ENCODE data around the gene DUSP16. TPM values are rescaled to one million over a fixed set of nuclear protein-coding genes. Genes with fewer than 3 reads are reported as not detected.
"Not testable (repeated sequence)": the region's sequence is repeated elsewhere in the genome, so short reads cannot be mapped to it uniquely, and the experiment has no call there.

DUSP16 gene
- total and polyA plus RNA-seq, 2 donors, result 11.1 to 31.8 TPM

DNA sequence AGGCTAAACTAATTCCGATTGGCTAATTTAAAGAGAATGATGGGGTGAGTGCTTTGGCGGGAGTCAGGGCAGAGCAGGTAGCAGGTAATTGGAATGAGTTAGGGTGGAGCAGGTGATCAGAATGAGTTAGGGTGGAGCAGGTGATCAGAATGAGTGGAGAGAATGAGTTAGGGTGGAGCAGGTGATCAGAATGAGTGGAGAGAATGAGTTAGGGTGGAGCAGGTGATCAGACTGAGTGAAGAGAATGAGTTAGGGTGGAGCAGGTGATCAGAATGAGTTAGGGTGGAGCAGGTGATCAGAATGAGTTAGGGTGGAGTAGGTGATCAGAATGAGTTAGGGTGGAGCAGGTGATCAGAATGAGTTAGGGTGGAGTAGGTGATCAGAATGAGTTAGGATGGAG lies 33.3 kb upstream of the DUSP16 start:
- not testable (repeated sequence) for H3K27ac ChIP-seq (ENCODE audit: low read depth); DNase-seq (ENCODE audit: extremely low spot score); H3K4me3 ChIP-seq (ENCODE audit: low read depth, low read length); H3K4me1 ChIP-seq (ENCODE audit: insufficient read depth); H3K36me3 ChIP-seq (ENCODE audit: insufficient read depth)
- WGBS, result 93% methylated on average over 2 of the region's 2 CpGs

DNA sequence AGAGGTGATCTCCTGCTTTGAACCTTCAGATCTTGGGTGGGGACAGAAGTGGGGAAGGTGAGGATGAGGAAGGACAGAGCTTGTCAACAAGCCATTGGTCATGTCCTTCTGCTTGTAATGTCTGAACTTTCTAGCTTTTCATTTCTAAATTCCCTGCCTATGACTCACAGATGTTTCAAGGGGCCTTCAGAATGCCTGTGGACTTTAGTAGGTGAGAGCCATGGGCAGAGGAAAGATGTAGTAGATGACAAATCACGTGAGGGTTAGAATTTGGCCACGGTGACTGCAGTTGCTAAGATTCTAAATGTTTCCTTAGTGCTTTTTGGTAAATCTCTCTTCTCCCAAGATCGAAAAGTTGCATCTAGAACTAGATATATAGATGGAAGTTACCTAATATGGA lies 30.3 kb upstream of the DUSP16 start:
- no peak for DNase-seq (ENCODE audit: extremely low spot score)
- WGBS, result 75% methylated on average over 3 of the region's 3 CpGs

DNA sequence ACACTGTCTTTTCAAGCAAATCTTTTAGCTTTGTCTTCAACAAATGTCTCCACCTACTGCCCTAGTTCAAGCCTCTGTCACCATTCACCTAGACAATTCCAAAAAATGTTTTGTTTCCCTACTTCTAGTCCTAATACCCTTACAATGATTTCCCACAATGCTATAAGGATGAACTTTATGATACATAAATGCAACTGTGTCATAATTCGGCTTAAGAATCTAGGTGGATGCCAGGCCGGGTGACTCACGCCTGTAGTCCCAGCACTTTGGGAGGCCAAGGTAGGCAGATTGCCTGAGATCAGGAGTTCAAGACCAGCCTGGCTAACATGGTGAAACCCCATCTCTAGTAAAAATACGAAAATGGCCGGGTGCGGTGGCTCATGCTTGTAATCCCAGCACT lies 28.3 kb upstream of the DUSP16 start:
- Histone ChIP-seq H3K27ac (ENCODE audit: low read depth) (no peak overlapping the region), H3K4me1 (ENCODE audit: insufficient read depth) (no peaks in the 10 kb centered on the region), H3K4me3 (ENCODE audit: low read depth, low read length) (no peak overlapping the region), H3K36me3 (ENCODE audit: insufficient read depth) (no peaks in the 10 kb centered on the region)
- no peak for DNase-seq (ENCODE audit: extremely low spot score)
- WGBS, result 92% methylated on average over 6 of the region's 6 CpGs

More for the DNA sequence above, 30.3 kb upstream of the DUSP16 start:
- Histone ChIP-seq H3K36me3 (ENCODE audit: insufficient read depth) (no peaks in the 10 kb centered on the region), H3K4me3 (ENCODE audit: low read depth, low read length) (no peak overlapping the region), H3K4me1 (ENCODE audit: insufficient read depth) (no peaks in the 10 kb centered on the region), H3K27ac (ENCODE audit: low read depth) (no peak overlapping the region)

DNA sequence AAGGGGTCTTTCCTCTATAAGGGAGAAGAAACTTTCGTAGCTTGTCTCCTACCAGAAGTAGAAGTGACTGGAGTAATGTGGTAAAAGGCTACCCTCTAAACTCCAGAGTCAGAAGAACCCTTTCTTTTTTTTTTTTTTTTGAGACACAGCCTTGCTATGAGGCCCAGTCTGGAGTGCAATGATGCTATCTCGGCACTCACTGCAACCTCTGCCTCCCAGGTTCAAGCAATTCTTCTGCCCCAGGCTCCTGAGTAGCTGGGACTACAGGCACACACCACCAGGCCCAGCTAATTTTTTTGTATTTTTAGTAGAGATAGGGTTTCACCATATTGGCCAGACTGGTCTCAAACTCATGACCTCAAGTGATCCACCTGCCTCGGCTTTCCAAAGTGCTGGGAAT lies 25.8 kb upstream of the DUSP16 start:
- H3K27ac ChIP-seq (ENCODE audit: low read depth); H3K4me1 ChIP-seq (ENCODE audit: insufficient read depth); H3K36me3 ChIP-seq (ENCODE audit: insufficient read depth); H3K4me3 ChIP-seq (ENCODE audit: low read depth, low read length); DNase-seq (ENCODE audit: extremely low spot score): not testable (repeated sequence)
- WGBS, result 91% methylated on average over 3 of the region's 3 CpGs

DNA sequence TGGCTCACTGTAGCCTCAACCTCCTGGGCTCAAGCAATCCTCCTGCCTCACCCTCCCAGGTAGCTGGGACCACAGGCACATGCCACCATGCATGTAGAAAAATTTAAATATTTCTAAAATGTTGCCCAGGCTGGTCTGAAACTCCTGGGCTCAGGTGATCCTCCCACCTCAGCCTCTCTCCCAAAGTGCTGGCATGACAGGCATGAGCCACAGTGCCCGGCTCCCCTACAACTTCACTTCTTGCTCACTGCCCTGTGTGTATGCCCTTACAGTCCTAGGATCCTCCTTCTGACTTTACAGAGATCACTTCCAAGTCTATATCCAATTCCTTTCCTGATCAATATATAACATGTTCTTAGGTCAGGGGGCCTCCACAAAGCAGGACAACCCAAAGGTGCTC lies 25.2 kb upstream of the DUSP16 start:
- 98% methylated on average over 1 of the region's 1 CpG for WGBS
- H3K27ac ChIP-seq (ENCODE audit: low read depth), result no peak overlapping the region

DNA sequence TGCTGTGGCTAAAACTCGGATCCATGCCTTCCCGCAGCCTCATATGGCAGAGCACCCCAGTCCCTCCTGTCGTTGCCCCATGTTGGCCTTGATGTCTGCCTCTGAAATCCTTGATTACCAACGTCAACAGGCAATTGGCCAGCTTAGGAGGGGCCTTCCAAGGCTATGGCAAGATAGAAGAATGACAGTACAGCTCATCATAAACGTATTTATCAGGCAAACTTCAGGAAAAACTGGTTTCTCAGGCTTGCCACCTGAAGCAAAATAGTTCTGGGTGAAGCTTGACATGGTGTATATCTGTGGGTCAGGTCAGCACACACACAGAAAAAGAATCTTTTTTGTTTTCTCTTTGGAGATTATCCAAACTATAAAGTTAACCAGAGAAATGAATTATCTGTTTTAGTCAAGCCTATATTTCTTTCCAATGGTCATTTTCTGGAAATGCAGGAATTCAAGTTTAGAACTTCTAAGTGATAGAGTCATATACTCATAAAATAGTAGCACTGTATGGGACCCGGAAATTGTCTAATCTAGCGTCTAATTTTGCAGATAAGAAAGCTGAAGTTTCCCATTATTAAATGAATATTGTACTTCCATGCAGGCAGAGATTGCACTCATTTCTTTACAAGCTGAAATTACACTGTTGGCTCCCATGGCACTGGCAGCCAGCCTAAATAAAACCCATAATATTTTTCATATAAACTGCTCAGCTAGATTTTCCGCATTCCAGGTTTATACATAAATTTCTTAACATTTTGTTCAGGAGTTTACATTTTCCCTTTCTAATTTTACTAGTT lies 24.4 kb upstream of the DUSP16 start:
- no peak for DNase-seq (ENCODE audit: extremely low spot score)
- 56% methylated on average over 8 of the region's 8 CpGs for WGBS
- H3K4me1 ChIP-seq (ENCODE audit: insufficient read depth), result peaks cover 1% of the 10 kb centered on the region

More for the DNA sequence above, 25.2 kb upstream of the DUSP16 start:
- H3K4me3 ChIP-seq (ENCODE audit: low read depth, low read length), result no peak overlapping the region
- DNase-seq (ENCODE audit: extremely low spot score), result no peak
- no peaks in the 10 kb centered on the region for H3K36me3 ChIP-seq (ENCODE audit: insufficient read depth)
- H3K4me1 ChIP-seq (ENCODE audit: insufficient read depth), result peaks cover 1% of the 10 kb centered on the region

DNA sequence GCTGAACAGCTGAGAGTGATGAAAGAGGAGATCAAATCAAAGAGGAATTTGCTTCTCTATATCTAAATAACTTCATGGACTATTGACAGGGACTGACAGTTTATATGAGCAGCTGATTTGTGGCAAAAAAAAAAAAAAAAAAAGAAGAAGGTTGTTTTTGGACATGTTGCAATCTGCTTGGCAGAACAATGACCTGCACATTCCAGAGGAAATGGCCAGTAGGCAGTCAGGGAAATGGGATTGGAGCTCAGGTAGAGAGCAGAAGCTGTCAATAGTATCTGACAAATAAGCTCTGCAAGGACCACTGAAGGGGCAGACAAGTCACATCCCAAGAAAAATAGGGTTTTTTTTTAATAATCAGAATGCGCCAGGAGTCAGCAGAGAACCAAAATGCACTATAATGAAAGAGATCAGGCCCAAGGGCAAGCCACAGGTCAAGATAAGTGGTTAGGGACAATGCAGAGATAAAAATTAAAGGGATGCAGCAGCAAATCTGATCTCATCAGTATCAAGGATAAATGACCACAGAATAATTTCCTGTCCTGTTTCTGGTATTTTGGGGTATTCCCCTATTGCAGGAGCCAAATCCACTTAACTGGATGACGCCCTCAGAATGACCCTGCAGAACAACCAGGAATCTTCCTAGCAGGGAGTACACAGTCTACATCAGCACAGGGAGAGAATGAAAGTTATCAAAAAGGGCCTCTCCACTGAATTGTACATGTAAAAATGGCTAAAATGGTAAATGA lies 22.6 kb upstream of the DUSP16 start:
- H3K36me3 ChIP-seq (ENCODE audit: insufficient read depth), result no peaks in the 10 kb centered on the region
- DNase-seq (ENCODE audit: extremely low spot score), result no peak
- peaks cover 1% of the 10 kb centered on the region for H3K4me1 ChIP-seq (ENCODE audit: insufficient read depth)
- H3K4me3 ChIP-seq (ENCODE audit: low read depth, low read length), result no peak overlapping the region
- no peak overlapping the region for H3K27ac ChIP-seq (ENCODE audit: low read depth)
- 90% methylated on average over 2 of the region's 2 CpGs for WGBS

More for the DNA sequence above, 24.4 kb upstream of the DUSP16 start:
- peak overlapping the region; percentile 14 for H3K27ac ChIP-seq (ENCODE audit: low read depth)
- H3K36me3 ChIP-seq (ENCODE audit: insufficient read depth), result no peaks in the 10 kb centered on the region
- no peak overlapping the region for H3K4me3 ChIP-seq (ENCODE audit: low read depth, low read length)

DNA sequence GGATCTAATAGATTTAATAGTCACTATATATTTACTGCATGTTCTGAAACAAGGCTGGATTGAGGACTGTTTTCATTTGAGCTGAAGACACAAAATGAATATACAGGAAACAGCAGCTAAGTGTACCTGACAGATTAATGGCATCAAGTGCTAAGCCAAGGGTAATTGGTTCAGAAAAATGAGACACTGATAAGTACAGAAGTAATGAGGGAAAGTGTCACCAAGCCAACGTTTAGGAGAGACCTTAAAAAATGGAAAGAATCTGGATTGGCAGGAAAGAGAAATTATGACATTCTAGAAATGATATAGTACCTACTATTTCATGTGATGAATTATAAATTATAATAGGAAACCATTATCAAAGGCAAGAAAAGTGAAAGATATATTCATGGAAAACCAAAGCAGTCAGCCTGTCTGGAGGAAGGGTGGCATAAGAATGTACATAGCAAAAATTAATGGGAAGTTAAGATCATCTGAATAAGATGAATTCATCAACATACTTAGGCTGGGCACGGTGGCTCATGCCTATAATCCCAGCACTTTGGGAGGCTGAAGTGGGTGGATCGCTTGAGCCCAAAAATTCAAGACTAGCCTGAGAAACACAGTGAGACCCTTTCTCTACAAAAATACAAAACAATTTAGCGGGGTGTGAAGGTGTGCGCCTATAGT lies 21.0 kb upstream of the DUSP16 start:
- Histone ChIP-seq H3K4me1 (ENCODE audit: insufficient read depth) (peaks cover 1% of the 10 kb centered on the region), H3K4me3 (ENCODE audit: low read depth, low read length) (no peak overlapping the region), H3K36me3 (ENCODE audit: insufficient read depth) (no peaks in the 10 kb centered on the region), H3K27ac (ENCODE audit: low read depth) (no peak overlapping the region)
- no peak for DNase-seq (ENCODE audit: extremely low spot score)
- WGBS, result 76% methylated on average over 5 of the region's 5 CpGs

DNA sequence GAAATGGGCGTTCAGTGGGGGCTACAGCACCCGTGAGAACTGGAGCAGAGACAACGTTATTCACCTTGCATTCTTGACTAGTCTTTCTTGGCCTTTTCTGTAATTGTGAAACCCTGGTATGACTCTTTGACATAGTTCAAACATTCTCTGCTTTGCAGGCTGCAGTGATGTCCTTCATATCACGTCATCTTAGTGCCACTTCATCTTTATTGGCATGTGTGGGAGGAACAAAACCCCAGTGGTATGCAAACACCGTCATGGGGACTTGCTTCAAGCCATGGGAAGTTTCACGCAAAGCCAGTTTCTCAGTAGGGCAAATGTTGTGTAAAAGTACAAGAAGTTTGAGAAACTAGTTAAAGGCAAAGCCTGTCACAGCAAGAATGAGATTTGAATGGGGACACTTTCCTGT lies 20.2 kb upstream of the DUSP16 start:
- peak; percentile 76 for DNase-seq (ENCODE audit: extremely low spot score)
- Histone ChIP-seq H3K36me3 (ENCODE audit: insufficient read depth) (no peaks in the 10 kb centered on the region), H3K4me1 (ENCODE audit: insufficient read depth) (peaks cover 1% of the 10 kb centered on the region), H3K27ac (ENCODE audit: low read depth) (no peak overlapping the region), H3K4me3 (ENCODE audit: low read depth, low read length) (no peak overlapping the region)
- WGBS, result 71% methylated on average over 6 of the region's 6 CpGs

DNA sequence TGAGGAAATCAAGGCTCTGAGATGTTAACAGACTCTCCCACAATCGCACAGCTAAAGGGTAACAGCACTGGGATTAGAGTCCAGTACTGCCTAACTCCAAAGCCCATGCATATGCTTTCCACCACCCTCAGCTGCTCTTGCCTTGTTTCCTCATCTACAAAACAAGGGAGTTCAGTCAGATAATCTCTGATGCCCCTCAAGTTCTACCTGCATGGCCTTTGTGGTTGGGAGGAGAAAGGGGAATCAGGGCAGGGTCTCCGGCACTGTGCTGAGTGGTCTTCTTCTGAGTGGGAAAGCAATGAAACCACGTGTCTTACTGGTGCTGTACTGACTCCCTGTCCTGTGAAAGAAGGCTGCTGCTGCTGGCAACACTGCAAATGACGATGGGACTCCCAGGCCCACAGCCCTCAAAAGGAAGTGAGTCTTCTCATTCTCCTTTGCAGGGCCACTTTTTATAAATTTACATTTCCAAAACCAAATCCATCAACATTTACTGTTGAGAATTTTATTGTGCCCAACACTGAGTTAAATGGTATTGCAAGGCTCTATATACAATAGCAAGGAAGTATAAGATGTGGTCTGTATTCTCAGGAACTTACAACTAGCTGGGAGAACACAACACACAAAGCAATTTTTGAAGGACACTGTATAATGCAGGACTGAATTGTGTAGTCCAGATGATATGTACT lies 19.7 kb upstream of the DUSP16 start:
- H3K4me1 ChIP-seq (ENCODE audit: insufficient read depth), result peaks cover 1% of the 10 kb centered on the region
- peak overlapping the region; percentile 2 for H3K27ac ChIP-seq (ENCODE audit: low read depth)
- no peak overlapping the region for H3K4me3 ChIP-seq (ENCODE audit: low read depth, low read length)
- no peaks in the 10 kb centered on the region for H3K36me3 ChIP-seq (ENCODE audit: insufficient read depth)
- DNase-seq (ENCODE audit: extremely low spot score), result no peak
- 69% methylated on average over 4 of the region's 4 CpGs for WGBS

DNA sequence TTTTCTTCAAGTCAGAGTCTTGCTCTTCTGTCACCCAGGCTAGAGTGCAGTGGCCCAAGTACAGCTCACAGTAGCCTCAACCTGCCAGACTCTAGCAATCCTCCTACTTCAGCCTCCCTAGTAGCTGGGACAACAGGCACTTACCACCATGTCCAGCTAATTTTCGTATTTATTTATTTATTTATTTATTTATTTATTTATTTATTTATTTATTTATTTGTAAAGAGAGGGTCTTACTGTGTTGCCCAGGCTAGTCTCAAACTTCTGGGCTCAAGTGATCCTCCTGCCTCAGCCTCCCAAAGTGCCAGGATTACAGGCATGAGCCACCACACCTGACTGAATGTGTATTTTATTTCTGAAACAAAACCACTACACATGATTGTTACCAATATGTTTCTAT lies 18.1 kb upstream of the DUSP16 start:
- not testable (repeated sequence) for H3K27ac ChIP-seq (ENCODE audit: low read depth); H3K36me3 ChIP-seq (ENCODE audit: insufficient read depth); DNase-seq (ENCODE audit: extremely low spot score); H3K4me3 ChIP-seq (ENCODE audit: low read depth, low read length); H3K4me1 ChIP-seq (ENCODE audit: insufficient read depth)
- 94% methylated on average over 1 of the region's 1 CpG for WGBS

DNA sequence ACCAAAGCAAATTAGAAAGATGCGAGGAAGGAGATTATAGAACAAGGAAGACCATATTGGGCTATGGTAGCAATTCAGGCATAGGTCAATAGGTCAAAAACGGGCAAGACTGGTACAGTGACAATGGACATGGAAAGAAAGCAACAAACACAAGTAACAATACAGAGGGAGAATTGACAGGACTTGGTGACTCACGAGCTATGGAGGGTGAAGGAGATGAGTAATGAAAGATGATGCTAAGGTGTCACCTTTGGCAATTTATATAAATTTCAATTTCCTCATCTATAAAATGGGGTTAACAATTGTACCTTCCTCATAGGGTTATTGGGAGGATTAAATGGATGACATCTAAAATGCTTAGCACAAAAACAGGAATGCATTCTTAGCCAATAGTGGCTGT lies 15.1 kb upstream of the DUSP16 start:
- no peaks in the 10 kb centered on the region for H3K4me1 ChIP-seq (ENCODE audit: insufficient read depth)
- 81% methylated on average over 3 of the region's 3 CpGs for WGBS
- H3K4me3 ChIP-seq (ENCODE audit: low read depth, low read length), result no peak overlapping the region
- H3K36me3 ChIP-seq (ENCODE audit: insufficient read depth), result no peaks in the 10 kb centered on the region
- no peak overlapping the region for H3K27ac ChIP-seq (ENCODE audit: low read depth)
- no peak for DNase-seq (ENCODE audit: extremely low spot score)

DNA sequence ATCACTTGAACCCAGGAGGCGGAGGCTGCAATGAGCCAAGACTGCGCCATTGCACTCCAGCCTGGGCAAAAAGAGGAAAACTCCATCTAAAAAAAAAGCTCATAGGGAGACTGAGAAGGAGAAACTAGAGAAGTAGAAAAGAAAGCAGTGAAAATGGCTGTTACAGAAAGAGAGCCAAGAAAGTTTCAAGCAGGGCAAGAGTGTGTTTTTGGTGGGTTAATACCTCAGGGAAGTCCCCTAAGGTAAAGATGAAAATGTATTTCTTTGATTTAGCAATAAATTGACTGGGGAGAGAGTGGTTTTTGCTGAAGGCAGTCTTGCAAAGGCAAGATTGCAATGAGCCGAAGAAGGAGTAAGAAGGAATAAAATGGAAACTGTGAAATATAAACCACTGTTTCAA lies 10.0 kb upstream of the DUSP16 start:
- WGBS, result 87% methylated on average over 3 of the region's 3 CpGs
- Histone ChIP-seq H3K4me1 (ENCODE audit: insufficient read depth) (no peaks in the 10 kb centered on the region), H3K27ac (ENCODE audit: low read depth) (no peak overlapping the region), H3K36me3 (ENCODE audit: insufficient read depth) (no peaks in the 10 kb centered on the region), H3K4me3 (ENCODE audit: low read depth, low read length) (no peak overlapping the region)
- no peak for DNase-seq (ENCODE audit: extremely low spot score)
